HepG2 (cell line): Measurements from ENCODE around the gene HNRNPUL1. TPM values are rescaled to one million over a fixed set of nuclear protein-coding genes. Genes with fewer than 3 reads are reported as not detected.
A peak's percentile ranks its signal among the peaks of the same experiment; 100 is the strongest.

Experiments used
- ARID3A ChIP-seq: IDR thresholded peaks from 2 replicates; pipeline ENCODE4 v1.6.1; 2012; ENCODE audit warnings: low read depth, low read length, improper control_type of control experiment
- ATAD3A ChIP-seq: sonication (generic); formaldehyde crosslinking; IDR thresholded peaks from 2 replicates; pipeline ENCODE4 v1.4.0; 2020; ENCODE audit warnings: missing genetic modification reagents
- BCLAF1 ChIP-seq: fragments of 450-650 bp; IDR thresholded peaks from 2 replicates; pipeline ENCODE4 v1.6.1; 2017; ENCODE audit warnings: mild to moderate bottlenecking
- BHLHE40 ChIP-seq: IDR thresholded peaks from 2 replicates; pipeline ENCODE4 v1.6.1; 2011; ENCODE audit warnings: low read length, improper control_type of control experiment
- CCDC6 ChIP-seq: sonication (generic); formaldehyde crosslinking; IDR thresholded peaks from 2 replicates; pipeline ENCODE4 v1.8.1; 2022; ENCODE audit warnings: mild to moderate bottlenecking, missing genetic modification reagents, moderate library complexity
- GMEB2 ChIP-seq: IDR thresholded peaks from 2 replicates; pipeline ENCODE4 v1.6.1; 2016; ENCODE audit warnings: missing biosample characterization, missing genetic modification reagents, low read depth
- HOXA9 ChIP-seq: sonication (generic); formaldehyde crosslinking; IDR thresholded peaks from 2 replicates; pipeline ENCODE4 v1.8.1; 2022; ENCODE audit warnings: missing genetic modification reagents, mild to moderate bottlenecking, moderate library complexity, borderline replicate concordance
- JUN ChIP-seq: sonication (generic); formaldehyde crosslinking; IDR thresholded peaks from 2 replicates; pipeline ENCODE4 v1.4.0; 2020; ENCODE audit warnings: mild to moderate bottlenecking, missing genetic modification reagents
- JUNB ChIP-seq: sonication (generic); formaldehyde crosslinking; IDR thresholded peaks from 2 replicates; pipeline ENCODE4 v1.8.0; 2022; ENCODE audit warnings: missing genetic modification reagents, mild to moderate bottlenecking, borderline replicate concordance
- MLXIP ChIP-seq: sonication (generic); formaldehyde crosslinking; IDR thresholded peaks from 2 replicates; pipeline ENCODE4 v1.9.0; 2021; ENCODE audit warnings: missing genetic modification reagents, borderline replicate concordance
- NBN ChIP-seq: fragments of 450-650 bp; conservative IDR thresholded peaks from 2 replicates; pipeline ENCODE4 v1.6.1; 2017
- RFX1 ChIP-seq: fragments of 450-650 bp; IDR thresholded peaks from 2 replicates; pipeline ENCODE4 v1.6.1; 2017
- SYNCRIP ChIP-seq: fragments of 200-400 bp; formaldehyde crosslinking; IDR thresholded peaks from 2 replicates; pipeline ENCODE4 v1.6.1; 2018; ENCODE audit warnings: mild to moderate bottlenecking, low read depth, low read length; ENCODE audit not compliant: insufficient read depth
- ZFP82 ChIP-seq: sonication (generic); formaldehyde crosslinking; IDR thresholded peaks from 2 replicates; pipeline ENCODE4 v1.5.1; 2020; ENCODE audit warnings: mild to moderate bottlenecking, missing genetic modification reagents, borderline replicate concordance
- ZNF546 ChIP-seq: sonication (generic); formaldehyde crosslinking; conservative IDR thresholded peaks from 2 replicates; pipeline ENCODE4 v1.8.1; 2023; ENCODE audit warnings: mild to moderate bottlenecking, missing genetic modification reagents
- ZNF709 ChIP-seq: sonication (generic); formaldehyde crosslinking; IDR thresholded peaks from 2 replicates; pipeline ENCODE4 v1.5.0; 2020; ENCODE audit warnings: mild to moderate bottlenecking, missing genetic modification reagents
- ZNF710 ChIP-seq: sonication (generic); formaldehyde crosslinking; IDR thresholded peaks from 2 replicates; pipeline ENCODE4 v1.5.0; 2020; ENCODE audit warnings: mild to moderate bottlenecking, missing genetic modification reagents, borderline replicate concordance
- ZNF839 ChIP-seq: sonication (generic); formaldehyde crosslinking; IDR thresholded peaks from 2 replicates; pipeline ENCODE4 v1.4.0; 2020; ENCODE audit warnings: missing genetic modification reagents, mild to moderate bottlenecking, borderline replicate concordance
- polyA plus RNA-seq, 8 experiments: library from polyadenylated mRNA; depleted of rRNA in 3 of 8; stranded (reverse) in 7 of 8; unstranded in 1 of 8; fragments of >200 nt; fragmentation: Illumina TruSeq in 4 of 8; extraction: Trizol in 4 of 8; gene quantifications; 2 replicates each; pipeline versions ENCODE4 v1.2.1 to v1.2.3, GENCODE V29; 2011 to 2016; ENCODE audit warnings: low read depth in 4 of 8, missing spikeins in 1 of 8, mixed read lengths in 1 of 8; ENCODE audit not compliant: insufficient read depth in 1 of 8
- total RNA-seq, 5 experiments: library from RNA; depleted of rRNA; stranded (reverse); fragments of >200 nt; fragmentation: Illumina TruSeq; extraction: Trizol; gene quantifications; 2 replicates each; pipeline ENCODE4 v1.2.3, GENCODE V29; 2016; ENCODE audit warnings: low read depth in 1 of 5

HNRNPUL1 gene
- total and polyA plus RNA-seq, 2 of the 13 experiments (the other 11 are each of a cell fraction or from before 2014, with no cell fraction given), result 30.9 to 81.7 TPM

GRCh38 chr19:41352609-41353465, 88.7 kb downstream of the HNRNPUL1 start (continued):
- peak; percentile 59; the same call in 1 of the 2 replicates for TF ChIP-seq CCDC6 (CRISPR knock-in tag)
- TF ChIP-seq ATAD3A (CRISPR knock-in tag), result no peak
- TF ChIP-seq BCLAF1, result no peak
- TF ChIP-seq ARID3A, result no peak
- no peak for TF ChIP-seq JUNB (CRISPR knock-in tag)
- TF ChIP-seq ZNF839, result no peak
- no peak for TF ChIP-seq NBN
- TF ChIP-seq JUN (CRISPR knock-in tag), result no peak
- no peak for TF ChIP-seq RFX1
- TF ChIP-seq ZNF710 (CRISPR knock-in tag), result no peak; the same call in 1 of the 2 replicates
- no peak for TF ChIP-seq GMEB2
- no peak for TF ChIP-seq BHLHE40
- 0 out of 2 replicates have a peak, but pooled peaks have one; percentile 47 for TF ChIP-seq MLXIP (CRISPR knock-in tag)
- TF ChIP-seq ZFP82 (CRISPR knock-in tag), result no peak
- no peak for TF ChIP-seq SYNCRIP
- TF ChIP-seq HOXA9 (CRISPR knock-in tag), result no peak
- 0 out of 2 replicates have a peak, but pooled peaks have one; percentile 40 for TF ChIP-seq ZNF709 (CRISPR knock-in tag)
- TF ChIP-seq ZNF546 (CRISPR knock-in tag), result no peak
